Effector memory CD4-positive, alpha-beta T cell (primary cell): ENCODE results near the gene PPM1L.

Experiments used
- DNase-seq, 3 donors: peaks; one replicate each; pipeline ENCODE4 v3.0.0-alpha.2; 2020
- H3K27ac ChIP-seq: 2 replicates; pipeline ENCODE4 v1.7.0; 2013; ENCODE audit warnings: mild to moderate bottlenecking, low read length, moderate library complexity; ENCODE audit not compliant: insufficient read depth, poor library complexity, severe bottlenecking
- H3K27me3 ChIP-seq: replicated peaks from 2 replicates; pipeline ENCODE4 v1.7.0; 2013; ENCODE audit warnings: mild to moderate bottlenecking, low read length; ENCODE audit not compliant: insufficient read depth, control insufficient read depth, poor library complexity, severe bottlenecking
- H3K36me3 ChIP-seq: 2 replicates; pipeline ENCODE4 v1.7.0; 2013; ENCODE audit warnings: mild to moderate bottlenecking, low read length, moderate library complexity; ENCODE audit not compliant: control insufficient read depth, insufficient read depth
- H3K4me1 ChIP-seq: 2 replicates; pipeline ENCODE4 v1.7.0; 2013; ENCODE audit warnings: low read length, mild to moderate bottlenecking; ENCODE audit not compliant: control insufficient read depth, insufficient read depth, poor library complexity, severe bottlenecking
- H3K4me3 ChIP-seq: 2 replicates; pipeline ENCODE4 v1.7.0; 2013; ENCODE audit warnings: low read length, low read depth, mild to moderate bottlenecking; ENCODE audit not compliant: insufficient read depth, poor library complexity, severe bottlenecking
- H3K9me3 ChIP-seq: 2 replicates; pipeline ENCODE4 v1.7.0; 2013; ENCODE audit warnings: mild to moderate bottlenecking, low read length, moderate library complexity; ENCODE audit not compliant: control insufficient read depth

The PPM1L gene

GRCh38 chr3:161069511-161070251 is 313.6 kb downstream of the PPM1L start:
- no peak overlapping the region for H3K4me3 ChIP-seq
- no peaks in the 10 kb centered on the region for H3K27me3 ChIP-seq
- no peaks in the 10 kb centered on the region for H3K36me3 ChIP-seq
- H3K9me3 ChIP-seq, result no peaks in the 10 kb centered on the region
- no peaks in the 10 kb centered on the region for H3K4me1 ChIP-seq
- no peak overlapping the region for H3K27ac ChIP-seq
- DNase-seq, result no peak

GRCh38 chr3:161070252-161070930 is 314.4 kb downstream of the PPM1L start:
- Histone ChIP-seq H3K4me3 (no peak overlapping the region), H3K4me1 (no peaks in the 10 kb centered on the region), H3K36me3 (no peaks in the 10 kb centered on the region), H3K27me3 (no peaks in the 10 kb centered on the region), H3K9me3 (no peaks in the 10 kb centered on the region), H3K27ac (no peak overlapping the region)
- no peak for DNase-seq

- Histone ChIP-seq H3K27ac (no peak overlapping the region), H3K27me3 (no peaks in the 10 kb centered on the region), H3K9me3 (no peaks in the 10 kb centered on the region), H3K36me3 (no peaks in the 10 kb centered on the region), H3K4me1 (no peaks in the 10 kb centered on the region), H3K4me3 (no peak overlapping the region)
- DNase-seq, result no peak
These were observed 315.1 kb downstream of the PPM1L start for GRCh38 chr3:161070980-161071663.

GRCh38 chr3:161072211-161072621 is 316.2 kb downstream of the PPM1L start:
- no peaks in the 10 kb centered on the region for H3K9me3 ChIP-seq
- no peaks in the 10 kb centered on the region for H3K36me3 ChIP-seq
- no peaks in the 10 kb centered on the region for H3K4me1 ChIP-seq
- DNase-seq, result no peak
- no peak overlapping the region for H3K27ac ChIP-seq
- H3K4me3 ChIP-seq, result no peak overlapping the region
- H3K27me3 ChIP-seq, result no peaks in the 10 kb centered on the region

GRCh38 chr3:161072751-161073150 is 316.7 kb downstream of the PPM1L start:
- Histone ChIP-seq H3K4me3 (no peak overlapping the region), H3K4me1 (no peaks in the 10 kb centered on the region), H3K9me3 (no peaks in the 10 kb centered on the region), H3K27me3 (no peaks in the 10 kb centered on the region), H3K36me3 (no peaks in the 10 kb centered on the region), H3K27ac (no peak overlapping the region)
- no peak for DNase-seq

- no peaks in the 10 kb centered on the region for H3K4me1 ChIP-seq
- DNase-seq, result no peak
- H3K27me3 ChIP-seq, result no peaks in the 10 kb centered on the region
- H3K4me3 ChIP-seq, result no peak overlapping the region
- H3K36me3 ChIP-seq, result no peaks in the 10 kb centered on the region
- H3K9me3 ChIP-seq, result no peaks in the 10 kb centered on the region
- H3K27ac ChIP-seq, result no peak overlapping the region
These were observed 317.1 kb downstream of the PPM1L start for GRCh38 chr3:161073181-161073580.

- H3K27ac ChIP-seq, result no peak overlapping the region
- no peaks in the 10 kb centered on the region for H3K4me1 ChIP-seq
- H3K9me3 ChIP-seq, result no peaks in the 10 kb centered on the region
- DNase-seq, result no peak
- no peaks in the 10 kb centered on the region for H3K36me3 ChIP-seq
- no peak overlapping the region for H3K4me3 ChIP-seq
- no peaks in the 10 kb centered on the region for H3K27me3 ChIP-seq
These were observed 325.6 kb downstream of the PPM1L start for GRCh38 chr3:161081633-161082032.

GRCh38 chr3:161082063-161082462 is 326.0 kb downstream of the PPM1L start:
- Histone ChIP-seq H3K27me3 (no peaks in the 10 kb centered on the region), H3K36me3 (no peaks in the 10 kb centered on the region), H3K27ac (no peak overlapping the region), H3K4me1 (no peaks in the 10 kb centered on the region), H3K9me3 (no peaks in the 10 kb centered on the region), H3K4me3 (no peak overlapping the region)
- no peak for DNase-seq

- H3K4me3 ChIP-seq, result no peak overlapping the region
- no peaks in the 10 kb centered on the region for H3K36me3 ChIP-seq
- no peak overlapping the region for H3K27ac ChIP-seq
- no peaks in the 10 kb centered on the region for H3K4me1 ChIP-seq
- H3K9me3 ChIP-seq, result no peaks in the 10 kb centered on the region
- no peak for DNase-seq
- H3K27me3 ChIP-seq, result no peaks in the 10 kb centered on the region
These were observed 327.1 kb downstream of the PPM1L start for GRCh38 chr3:161083131-161083530.

- no peak overlapping the region for H3K4me3 ChIP-seq
- H3K9me3 ChIP-seq, result no peaks in the 10 kb centered on the region
- H3K4me1 ChIP-seq, result no peaks in the 10 kb centered on the region
- H3K27ac ChIP-seq, result no peak overlapping the region
- no peaks in the 10 kb centered on the region for H3K27me3 ChIP-seq
- H3K36me3 ChIP-seq, result no peaks in the 10 kb centered on the region
- DNase-seq, result no peak
These were observed 328.2 kb downstream of the PPM1L start for GRCh38 chr3:161084277-161084676.
